Loucy (cell line): Measurements from ENCODE around the gene KCNT2.
A peak's percentile ranks its signal among the peaks of the same experiment; 100 is the strongest.

Experiments used
- H2AFZ ChIP-seq: fragments of 200-600 bp; sonication (generic); 2 replicates; pipeline ENCODE4 v1.6.0; 2016; ENCODE audit warnings: antibody characterized with exemption, mild to moderate bottlenecking, low read length, moderate library complexity
- H3F3A ChIP-seq: fragments of 200-600 bp; 2 replicates; pipeline ENCODE4 v1.6.0; 2016; ENCODE audit warnings: antibody characterized with exemption, low read depth, mild to moderate bottlenecking
- H3K27me3 ChIP-seq: fragments of 200-600 bp; sonication (generic); 2 replicates; pipeline ENCODE4 v1.6.1; 2014; ENCODE audit warnings: low read length, mild to moderate bottlenecking; ENCODE audit not compliant: insufficient read depth, poor library complexity, severe bottlenecking
- H3K36me3 ChIP-seq: fragments of 200-600 bp; sonication (generic); 2 replicates; pipeline ENCODE4 v1.6.1; 2016; ENCODE audit warnings: low read length; ENCODE audit not compliant: insufficient read depth
- H3K4me1 ChIP-seq: fragments of 200-600 bp; sonication (generic); 2 replicates; pipeline ENCODE4 v1.5.1; 2014; ENCODE audit warnings: low read length, mild to moderate bottlenecking; ENCODE audit not compliant: insufficient read depth, poor library complexity, severe bottlenecking
- H3K4me2 ChIP-seq: fragments of 200-600 bp; sonication (generic); 2 replicates; pipeline ENCODE4 v1.6.0; 2014; ENCODE audit warnings: antibody characterized with exemption, low read length, low read depth, mild to moderate bottlenecking; ENCODE audit not compliant: poor library complexity, severe bottlenecking
- H3K4me3 ChIP-seq: fragments of 200-600 bp; sonication (generic); 2 replicates; pipeline ENCODE4 v1.5.1; 2014; ENCODE audit warnings: low read length, mild to moderate bottlenecking, mixed read lengths; ENCODE audit not compliant: poor library complexity, severe bottlenecking
- H3K79me2 ChIP-seq: fragments of 200-600 bp; sonication (generic); 2 replicates; pipeline ENCODE4 v1.6.1; 2014; ENCODE audit warnings: low read length; ENCODE audit not compliant: insufficient read depth
- H3K9ac ChIP-seq: fragments of 200-600 bp; sonication (generic); 2 replicates; pipeline ENCODE4 v1.6.0; 2014; ENCODE audit warnings: mild to moderate bottlenecking, low read depth, low read length, moderate library complexity; ENCODE audit not compliant: poor library complexity, severe bottlenecking
- H3K9me2 ChIP-seq: fragments of 200-600 bp; sonication (generic); replicated peaks from 2 replicates; pipeline ENCODE4 v1.6.1; 2016; ENCODE audit warnings: low read depth, low read length, mixed read lengths
- H3K9me3 ChIP-seq: fragments of 200-600 bp; sonication (generic); 2 replicates; pipeline ENCODE4 v1.6.1; 2014; ENCODE audit warnings: mild to moderate bottlenecking, antibody characterized with exemption, low read length, low read depth; ENCODE audit not compliant: insufficient read depth
- H4K20me1 ChIP-seq: fragments of 200-600 bp; sonication (generic); 2 replicates; pipeline ENCODE4 v1.6.0; 2014; ENCODE audit warnings: antibody characterized with exemption, low read length, mild to moderate bottlenecking; ENCODE audit not compliant: insufficient read depth, poor library complexity, severe bottlenecking
- EZH2phosphoT487 ChIP-seq: fragments of 200-600 bp; IDR thresholded peaks from 2 replicates; pipeline ENCODE4 v1.6.1; 2018; ENCODE audit warnings: antibody characterized with exemption, mild to moderate bottlenecking, moderate library complexity, borderline replicate concordance
- TF ChIP-seq, protein P1 (sequence below): fragments of 200-600 bp; sonication (generic); conservative IDR thresholded peaks from 2 replicates; pipeline ENCODE4 v1.5.1; 2014; ENCODE audit warnings: mild to moderate bottlenecking, antibody characterized with exemption, low read length

Gene KCNT2

DNA sequence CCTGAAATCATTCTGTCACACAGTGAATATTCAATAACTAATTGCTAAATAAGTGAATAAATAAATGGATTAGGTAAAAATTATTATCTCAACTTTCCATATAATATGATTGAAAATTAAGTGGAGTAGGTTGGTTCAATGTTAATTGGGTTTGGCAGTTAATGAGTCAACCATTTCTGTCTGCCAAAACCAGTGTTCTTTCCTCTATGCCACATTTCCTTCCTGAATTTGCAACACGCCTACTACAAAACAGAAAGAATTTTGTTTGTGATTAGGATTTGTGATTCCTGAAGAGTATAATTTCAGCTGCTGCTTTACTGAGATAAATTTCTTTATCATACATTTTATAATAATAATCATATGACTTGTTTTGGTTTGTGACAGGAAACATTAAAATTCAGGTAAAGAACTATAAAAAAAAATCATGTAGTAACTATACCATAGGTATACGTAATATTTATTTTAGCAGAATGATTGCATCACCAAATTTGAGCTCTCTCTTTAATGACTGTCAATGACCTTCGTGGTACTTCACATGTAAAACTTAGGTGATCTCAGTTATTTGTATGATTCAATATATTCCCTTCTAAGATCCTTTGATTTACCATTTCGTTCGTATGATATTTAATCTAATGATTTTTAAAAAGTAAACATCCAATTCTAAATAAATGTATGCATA lies 241.3 kb downstream of the KCNT2 start:
- Histone ChIP-seq H2AFZ (no peak overlapping the region), H3K79me2 (no peaks in the 10 kb centered on the region), H3K4me3 (peak overlapping the region; percentile 32), H3K9ac (no peak overlapping the region), H3K36me3 (no peaks in the 10 kb centered on the region), H3K27me3 (no peaks in the 10 kb centered on the region), H3K4me1 (peaks cover 31% of the 10 kb centered on the region), H3K9me3 (no peaks in the 10 kb centered on the region), H3K4me2 (peak overlapping the region; percentile 61), H4K20me1 (no peaks in the 10 kb centered on the region), H3F3A (no peaks in the 10 kb centered on the region), H3K9me2 (no peaks in the 10 kb centered on the region)
- no peak for TF ChIP-seq EZH2phosphoT487
- TF ChIP-seq, protein P1, sequence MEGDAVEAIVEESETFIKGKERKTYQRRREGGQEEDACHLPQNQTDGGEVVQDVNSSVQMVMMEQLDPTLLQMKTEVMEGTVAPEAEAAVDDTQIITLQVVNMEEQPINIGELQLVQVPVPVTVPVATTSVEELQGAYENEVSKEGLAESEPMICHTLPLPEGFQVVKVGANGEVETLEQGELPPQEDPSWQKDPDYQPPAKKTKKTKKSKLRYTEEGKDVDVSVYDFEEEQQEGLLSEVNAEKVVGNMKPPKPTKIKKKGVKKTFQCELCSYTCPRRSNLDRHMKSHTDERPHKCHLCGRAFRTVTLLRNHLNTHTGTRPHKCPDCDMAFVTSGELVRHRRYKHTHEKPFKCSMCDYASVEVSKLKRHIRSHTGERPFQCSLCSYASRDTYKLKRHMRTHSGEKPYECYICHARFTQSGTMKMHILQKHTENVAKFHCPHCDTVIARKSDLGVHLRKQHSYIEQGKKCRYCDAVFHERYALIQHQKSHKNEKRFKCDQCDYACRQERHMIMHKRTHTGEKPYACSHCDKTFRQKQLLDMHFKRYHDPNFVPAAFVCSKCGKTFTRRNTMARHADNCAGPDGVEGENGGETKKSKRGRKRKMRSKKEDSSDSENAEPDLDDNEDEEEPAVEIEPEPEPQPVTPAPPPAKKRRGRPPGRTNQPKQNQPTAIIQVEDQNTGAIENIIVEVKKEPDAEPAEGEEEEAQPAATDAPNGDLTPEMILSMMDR = no peak

DNA sequence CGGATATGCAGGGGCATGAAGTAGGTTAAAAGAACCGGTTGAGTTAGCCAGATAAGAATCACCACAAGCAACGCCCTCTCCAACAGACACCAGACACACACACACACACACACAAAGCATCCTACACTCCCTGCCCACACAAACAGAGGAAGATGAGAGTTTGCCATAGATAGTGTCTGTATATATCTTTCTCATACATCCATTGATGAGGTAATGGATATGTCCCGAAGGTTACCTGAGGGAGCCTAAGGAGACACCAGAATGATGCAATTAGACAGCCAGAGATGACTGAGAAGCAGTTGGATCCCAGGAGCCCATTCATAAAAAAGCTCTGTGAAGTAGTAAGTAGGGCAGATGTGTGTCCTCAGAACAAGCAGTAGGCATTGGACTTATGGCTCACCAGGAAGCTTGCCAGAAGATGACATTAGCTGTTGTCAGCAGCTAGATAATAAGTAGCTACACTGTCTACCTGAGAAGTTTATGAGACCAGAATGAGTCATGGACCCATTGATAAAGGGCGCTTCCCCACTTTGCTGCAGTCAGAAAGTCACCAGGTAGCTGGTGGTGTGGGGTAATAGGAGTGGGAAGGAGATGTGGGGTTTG lies 247.0 kb downstream of the KCNT2 start:
- H3K27me3 ChIP-seq = no peaks in the 10 kb centered on the region
- no peak overlapping the region for H3K4me2 ChIP-seq
- H3K4me1 ChIP-seq = peaks cover 17% of the 10 kb centered on the region
- H4K20me1 ChIP-seq = no peaks in the 10 kb centered on the region
- no peaks in the 10 kb centered on the region for H3K9me3 ChIP-seq
- no peaks in the 10 kb centered on the region for H3K36me3 ChIP-seq
- H3F3A ChIP-seq = no peaks in the 10 kb centered on the region
- no peak overlapping the region for H3K4me3 ChIP-seq
- H3K9me2 ChIP-seq = no peaks in the 10 kb centered on the region
- H2AFZ ChIP-seq = peak overlapping the region; percentile 22; the same call in 1 of the 2 replicates
- H3K9ac ChIP-seq = no peak overlapping the region
- H3K79me2 ChIP-seq = no peaks in the 10 kb centered on the region
- TF ChIP-seq EZH2phosphoT487 = no peak
- TF ChIP-seq, protein P1 = no peak

DNA sequence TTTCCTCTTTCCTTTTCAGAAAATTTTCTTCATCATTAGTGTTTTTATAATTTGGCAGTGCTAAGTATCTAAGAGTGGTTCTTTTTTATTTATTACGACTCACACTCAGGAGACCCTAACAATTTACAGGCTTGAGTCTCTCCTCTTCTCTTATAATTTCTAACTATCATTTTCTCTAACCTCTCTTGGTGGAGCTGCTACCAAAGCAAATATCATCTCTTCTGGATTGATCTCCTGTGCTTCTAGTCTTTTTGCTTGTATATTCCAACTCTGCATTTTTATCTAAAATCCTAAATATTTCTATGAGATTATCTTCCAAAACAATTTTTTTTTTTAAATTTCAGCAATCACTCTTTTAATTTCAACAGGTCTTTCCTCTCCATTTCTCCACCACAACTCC lies 250.3 kb downstream of the KCNT2 start:
- Histone ChIP-seq H3K4me2 (no peak overlapping the region), H3F3A (no peaks in the 10 kb centered on the region), H3K27me3 (no peaks in the 10 kb centered on the region), H3K4me1 (peaks cover 8% of the 10 kb centered on the region), H3K9me2 (no peaks in the 10 kb centered on the region), H3K79me2 (no peaks in the 10 kb centered on the region), H2AFZ (peak overlapping the region; percentile 37; the same call in 1 of the 2 replicates), H3K9ac (no peak overlapping the region), H4K20me1 (no peaks in the 10 kb centered on the region), H3K36me3 (no peaks in the 10 kb centered on the region), H3K9me3 (no peaks in the 10 kb centered on the region), H3K4me3 (no peak overlapping the region)
- TF ChIP-seq EZH2phosphoT487 = no peak
- TF ChIP-seq, protein P1 = no peak
